ENCODE results near the gene PCA3. TPM values are rescaled to one million over a fixed set of nuclear protein-coding genes. Genes with fewer than 3 reads are reported as not detected.

Gene PCA3
- total RNA-seq, 1 donor from 2014 or later = 0.82 TPM

DNA sequence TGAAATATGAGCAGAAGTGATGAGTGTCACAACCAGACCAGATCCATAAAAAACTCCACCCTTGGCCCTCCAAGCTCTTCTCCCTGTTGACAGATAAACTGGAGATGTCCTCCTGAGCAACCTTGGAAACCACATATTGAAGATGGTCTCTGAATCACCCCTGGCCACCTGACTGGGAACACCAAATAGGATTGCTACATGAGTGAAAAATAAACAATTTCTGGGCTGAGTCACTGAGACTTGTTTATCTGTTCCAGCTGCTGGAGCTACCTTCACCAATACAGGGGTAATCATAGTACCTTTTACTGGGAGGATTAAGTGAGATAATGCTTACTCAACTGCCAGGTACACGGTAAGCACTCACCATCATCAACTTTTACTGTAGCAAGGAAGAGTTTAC lies 53.3 kb downstream of the PCA3 start:
- no peak for FAIRE-seq
- DNase-seq (ENCODE audit: low spot score in 2 of 2) = no peak

DNA sequence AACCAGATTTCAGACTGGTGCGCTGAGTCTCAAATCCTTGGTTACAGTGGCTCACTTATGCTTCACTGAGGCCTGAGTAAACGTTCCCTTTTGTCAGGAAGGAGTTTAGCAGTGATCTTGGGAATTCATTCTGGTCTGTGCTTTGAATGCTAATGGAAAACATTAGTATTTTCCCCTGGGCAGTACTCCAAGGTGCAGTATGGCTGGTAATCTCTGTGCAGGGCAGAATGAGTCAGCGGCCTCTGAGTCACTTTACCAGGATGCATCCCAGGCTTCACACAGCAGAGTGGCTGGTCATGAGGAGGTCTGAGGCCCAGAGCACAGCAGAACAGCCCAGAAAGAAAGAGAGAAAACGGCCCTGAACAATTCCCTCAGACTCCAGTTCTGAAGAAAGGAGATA lies 54.0 kb downstream of the PCA3 start:
- DNase-seq (ENCODE audit: low spot score in 2 of 2) = peak in 1 of 2 donors; percentile 12
- peak; percentile 24 for FAIRE-seq

DNA sequence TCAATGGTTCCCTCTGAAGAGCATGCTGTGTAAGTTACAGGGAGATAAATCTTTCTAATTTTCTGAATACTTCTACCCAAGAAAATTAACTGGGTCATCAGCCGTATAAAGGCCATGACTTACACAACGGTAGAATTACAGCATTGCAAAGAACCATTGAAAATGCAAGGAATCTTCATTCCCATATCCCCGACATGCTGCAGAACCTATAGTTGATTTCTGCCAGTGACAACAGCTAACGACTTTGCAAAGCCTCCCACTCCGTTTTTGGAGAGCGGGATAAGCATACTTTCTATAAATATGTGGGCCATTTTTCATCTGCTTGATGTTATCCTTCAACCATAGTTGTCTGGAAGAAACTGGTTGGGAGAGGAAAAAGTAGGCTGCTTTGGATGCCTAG lies 56.2 kb downstream of the PCA3 start:
- FAIRE-seq (no peak), DNase-seq (ENCODE audit: low spot score in 2 of 2) (no peak)

DNA sequence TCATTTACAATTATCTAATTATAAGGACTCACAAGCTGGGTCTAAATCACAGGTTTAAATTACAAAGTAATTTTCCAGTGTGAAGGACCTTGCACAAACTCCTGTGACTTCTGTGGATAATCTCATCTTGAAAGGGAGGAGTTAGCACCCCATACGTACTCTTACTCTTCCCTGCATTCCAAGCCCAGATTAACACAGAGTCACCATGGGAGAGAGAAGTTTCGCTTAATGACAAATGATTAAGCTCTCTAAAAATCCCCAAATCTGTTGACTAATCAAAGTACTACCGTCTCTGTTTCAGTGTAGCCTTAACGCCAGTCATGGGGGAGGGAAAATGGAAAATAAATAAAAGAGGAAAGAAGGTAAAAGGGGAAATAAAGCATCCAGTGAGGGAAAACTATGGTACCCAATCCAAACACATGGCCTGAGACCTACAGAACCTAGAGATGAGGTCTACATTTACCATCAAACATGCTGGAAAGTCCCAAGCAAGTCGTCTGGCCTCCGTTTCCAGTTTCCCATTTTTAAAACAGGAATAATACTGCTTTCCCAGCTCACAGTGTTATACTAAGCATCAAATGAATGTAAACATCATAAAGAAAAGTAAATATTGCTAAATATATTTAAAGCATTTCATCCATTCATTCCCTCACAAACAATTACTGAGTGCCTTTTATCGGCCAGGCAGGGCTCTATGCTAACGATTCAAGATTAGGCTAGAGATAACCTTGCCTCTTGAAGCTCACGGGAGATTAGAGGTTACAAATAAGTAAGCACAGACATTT lies 63.2 kb downstream of the PCA3 start:
- FAIRE-seq = no peak

DNA sequence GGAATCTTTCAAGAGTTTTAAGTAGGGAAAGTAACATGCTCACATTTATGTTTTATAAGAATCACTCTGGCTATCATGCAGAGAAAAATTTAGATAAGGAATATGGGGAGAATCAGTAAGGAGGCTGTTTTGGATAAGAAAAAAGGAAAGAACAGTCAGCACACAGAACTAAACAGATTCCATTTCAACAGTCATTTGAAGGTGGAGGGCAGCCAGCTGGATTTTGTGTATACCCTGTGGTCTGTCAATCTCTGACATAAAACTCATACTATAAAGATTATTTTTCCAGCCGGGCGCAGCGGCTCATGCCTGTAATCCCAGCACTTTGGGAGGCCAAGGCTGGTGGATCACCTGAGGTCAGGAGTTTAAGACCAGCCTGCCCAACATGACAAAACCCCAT lies 64.2 kb downstream of the PCA3 start:
- FAIRE-seq (no peak), DNase-seq (ENCODE audit: low spot score in 2 of 2) (no peak)

More for the DNA sequence above, 63.2 kb downstream of the PCA3 start:
- no peak for DNase-seq (ENCODE audit: low spot score in 2 of 2)

DNA sequence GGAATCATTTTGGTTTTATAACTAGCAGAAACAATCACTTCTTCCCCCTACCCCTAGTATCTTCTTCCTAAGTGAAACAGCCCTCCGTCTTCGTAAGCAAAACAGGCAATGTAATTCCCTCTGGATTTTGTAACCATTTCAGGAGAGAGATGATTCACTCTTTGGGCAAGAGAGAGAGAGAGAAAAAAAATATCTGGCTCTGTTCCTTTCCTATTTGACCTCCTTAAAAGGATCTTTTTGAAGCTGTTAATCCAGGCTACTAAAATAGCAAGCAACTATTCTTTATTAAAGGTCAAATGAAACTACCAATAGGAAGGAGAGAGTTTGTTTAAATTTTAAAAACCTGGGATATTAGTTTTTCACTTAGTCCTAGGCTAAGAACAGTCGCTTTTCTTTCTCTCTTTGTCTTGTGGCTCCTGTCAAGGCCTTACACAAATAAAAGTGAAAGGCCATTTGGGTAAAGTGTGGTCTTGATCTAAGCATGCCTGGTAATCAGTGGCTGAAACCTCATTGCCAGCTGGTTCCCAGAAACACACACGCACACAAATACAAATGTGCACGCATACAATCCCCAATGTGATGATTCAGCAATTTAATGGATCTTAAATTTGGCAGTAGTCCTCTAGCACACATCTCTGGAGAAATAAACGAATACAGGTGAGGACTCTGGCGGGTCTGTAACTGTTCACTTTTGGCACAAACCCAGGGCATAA lies 71.5 kb downstream of the PCA3 start:
- DNase-seq (ENCODE audit: low spot score in 2 of 2) (peak in 1 of 2 donors; percentile 9), FAIRE-seq (no peak)

Small RNAs within 50 kb of the gene (small RNA-seq; reads per million reads assigned to genes)
- not detected for gene AL359314.1

Other genes starting within 250 kb of the PCA3 start
- gene PRUNE2, start 141.7 kb downstream of the PCA3 start, total RNA-seq = 10.2 TPM

All from frontal cortex (tissue), 4 donors.